AG04449 (cell line): Measurements from ENCODE around the gene AP3S2.
"Not testable (repeated sequence)": the region's sequence is repeated elsewhere in the genome, so short reads cannot be mapped to it uniquely, and the experiment has no call there.

Source experiments
- CTCF ChIA-PET: fragments of 350-600 bp; formaldehyde crosslinking; extraction: SDS; loops from one replicate; lab custom pipeline; 2021; ENCODE audit warnings: antibody characterized with exemption; lab: Yijun Ruan, JAX
- POLR2A ChIA-PET: fragments of 400-600, 350-600 bp; formaldehyde crosslinking; extraction: SDS; loops from one replicate; lab custom pipeline; 2020; ENCODE audit warnings: antibody characterized with exemption, inconsistent platforms; lab: Yijun Ruan, JAX
- DNase-seq: peaks from one replicate; pipeline ENCODE4 v3.0.0-alpha.2; 2010; ENCODE audit warnings: low read depth, low spot score
- H3K4me3 ChIP-seq: 2 replicates; pipeline ENCODE4 v1.5.1; 2011; ENCODE audit warnings: low read depth, mild to moderate bottlenecking, control low read depth, low read length
- CTCF ChIP-seq: IDR thresholded peaks from one replicate; pipeline ENCODE4 v1.5.1; 2011; ENCODE audit warnings: mild to moderate bottlenecking, moderate library complexity, low read length, control low read depth, inconsistent platforms; ENCODE audit not compliant: insufficient read depth; ENCODE audit errors: missing control alignments

The AP3S2 gene

GRCh38 chr15:89858661-89859458, 34.9 kb downstream of the AP3S2 start:
- CTCF ChIA-PET, result interaction anchor here (1.6 to 10.7 kb wide), 2 partner anchors 9 to 16 kb away, joined by 4 to 147 read pairs; no protein-coding TSS in a partner anchor
- POLR2A ChIA-PET, result no interaction called here
- no peak for TF ChIP-seq CTCF
- no peak for DNase-seq
- H3K4me3 ChIP-seq, result no peak overlapping the region

GRCh38 chr15:89857673-89858072, 36.1 kb downstream of the AP3S2 start:
- no peak for DNase-seq
- H3K4me3 ChIP-seq, result no peak overlapping the region
- ChIA-PET POLR2A (no interaction called here), CTCF (interaction anchor here (1.1 to 10.7 kb wide), 3 partner anchors 17 to 100 kb away, joined by 3 to 147 read pairs (median 4); no protein-coding TSS in a partner anchor)
- TF ChIP-seq CTCF, result no peak

GRCh38 chr15:89855948-89856347, 37.8 kb downstream of the AP3S2 start:
- CTCF ChIA-PET, result interaction anchor here (1.0 kb wide), 1 partner anchor 95 kb away, joined by 3 read pairs; no protein-coding TSS in a partner anchor
- TF ChIP-seq CTCF, result no peak
- POLR2A ChIA-PET, result no interaction called here
- no peak for DNase-seq
- no peak overlapping the region for H3K4me3 ChIP-seq

DNA sequence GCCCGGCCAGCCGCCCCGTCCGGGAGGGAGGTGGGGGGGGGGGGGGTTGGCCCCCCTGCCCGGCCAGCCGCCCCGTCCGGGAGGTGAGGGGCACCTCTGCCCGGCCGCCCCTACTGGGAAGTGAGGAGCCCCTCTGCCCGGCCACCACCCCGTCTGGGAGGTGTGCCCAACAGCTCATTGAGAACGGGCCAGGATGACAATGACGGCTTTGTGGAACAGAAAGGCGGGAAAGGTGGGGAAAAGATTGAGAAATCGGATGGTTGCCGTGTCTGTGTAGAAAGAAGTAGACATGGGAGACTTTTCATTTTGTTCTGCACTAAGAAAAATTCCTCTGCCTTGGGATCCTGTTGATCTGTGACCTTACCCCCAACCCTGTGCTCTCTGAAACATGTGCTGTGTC, 38.9 kb downstream of the AP3S2 start:
- CTCF ChIA-PET, DNase-seq, H3K4me3 ChIP-seq, POLR2A ChIA-PET: not testable (repeated sequence)

GRCh38 chr15:89852342-89852995, 41.3 kb downstream of the AP3S2 start:
- no peak for DNase-seq
- ChIA-PET POLR2A (no interaction called here), CTCF (interaction anchor here (0.9 to 1.5 kb wide), 4 partner anchors 15 to 91 kb away, joined by 3 to 8 read pairs (median 4); no protein-coding TSS in a partner anchor)
- TF ChIP-seq CTCF, result no peak
- H3K4me3 ChIP-seq, result no peak overlapping the region

DNA sequence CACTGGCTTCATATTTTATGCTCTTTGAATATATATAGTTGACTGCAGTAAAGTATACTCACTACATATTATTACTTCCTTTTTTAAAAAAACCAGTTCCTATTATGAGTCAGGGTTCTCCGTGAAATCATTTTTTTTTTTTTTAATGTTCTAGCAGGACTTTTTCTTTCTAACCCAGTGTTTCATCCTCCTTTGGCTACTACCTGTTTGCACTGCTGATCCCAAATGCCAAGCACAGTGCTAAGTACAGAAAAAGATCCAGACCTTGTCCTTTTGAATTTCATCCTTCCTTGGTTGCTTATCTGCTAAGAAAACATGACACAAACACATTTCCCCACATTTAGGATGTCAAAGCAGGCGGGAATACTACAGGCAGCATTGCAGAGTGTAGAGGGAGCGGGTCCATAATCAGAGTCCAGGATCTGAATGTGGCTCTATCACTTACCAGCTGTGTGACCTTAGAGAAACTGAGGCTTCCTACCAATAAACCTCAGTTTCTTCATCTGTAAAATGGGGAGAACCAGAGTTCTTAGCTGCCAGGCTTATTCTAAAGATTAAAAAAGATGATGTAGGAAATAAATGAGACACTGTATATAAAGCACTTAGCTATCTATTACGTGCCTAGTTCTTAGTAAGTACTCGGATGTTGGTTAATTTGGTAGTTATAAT, 42.0 kb downstream of the AP3S2 start:
- H3K4me3 ChIP-seq, result no peak overlapping the region
- TF ChIP-seq CTCF, result no peak
- no peak for DNase-seq
- CTCF ChIA-PET, result interaction anchor here (0.9 to 1.5 kb wide), 4 partner anchors 14 to 90 kb away, joined by 3 to 8 read pairs (median 4); no protein-coding TSS in a partner anchor
- POLR2A ChIA-PET, result no interaction called here
